ENCODE measurements around the gene NEUROD2. TPM values are rescaled to one million over a fixed set of nuclear protein-coding genes. Genes with fewer than 3 reads are reported as not detected.

Gene NEUROD2
- total and polyA plus RNA-seq, 2 experiments from 2014 or later = not detected

- TF ChIP-seq ZNF462 (CRISPR knock-in tag; IDR thresholded peaks at IDR 0.05) (no peak), POLR2AphosphoS5 (IDR thresholded peaks at IDR 0.05; ENCODE audit: low read depth) (no peak), CREB1 (CRISPR knock-in tag; IDR thresholded peaks at IDR 0.05; ENCODE audit: low read depth) (no peak), NANOG (IDR thresholded peaks at IDR 0.05; ENCODE audit: borderline replicate concordance) (no peak), JUNB (IDR thresholded peaks at IDR 0.05; ENCODE audit: unreplicated experiment) (no peak), ZNF331 (CRISPR knock-in tag; IDR thresholded peaks at IDR 0.05; ENCODE audit: low read depth) (no peak), ZNF114 (CRISPR knock-in tag; IDR thresholded peaks at IDR 0.05) (no peak), EZH2 (IDR thresholded peaks at IDR 0.05; ENCODE audit: low read depth, unreplicated experiment) (no peak), ETS1 (IDR thresholded peaks at IDR 0.05) (no peak)
Observed at GRCh38 chr17:39626171-39627046, 18.7 kb upstream of the NEUROD2 start, which contains the start of gene PPP1R1B (continued).
